ENCODE measurements around the gene EIF4G1. TPM values are rescaled to one million over a fixed set of nuclear protein-coding genes. Genes with fewer than 3 reads are reported as not detected.

The EIF4G1 gene
- total RNA-seq, 1 donor, result 234 TPM

GRCh38 chr3:184373422-184373821, 59.0 kb downstream of the EIF4G1 start:
- H3K4me3 ChIP-seq (ENCODE audit: low read depth, low read length), result no peak overlapping the region
- peak; percentile 83 for DNase-seq (ENCODE audit: low read depth)
- TF ChIP-seq, protein P1, sequence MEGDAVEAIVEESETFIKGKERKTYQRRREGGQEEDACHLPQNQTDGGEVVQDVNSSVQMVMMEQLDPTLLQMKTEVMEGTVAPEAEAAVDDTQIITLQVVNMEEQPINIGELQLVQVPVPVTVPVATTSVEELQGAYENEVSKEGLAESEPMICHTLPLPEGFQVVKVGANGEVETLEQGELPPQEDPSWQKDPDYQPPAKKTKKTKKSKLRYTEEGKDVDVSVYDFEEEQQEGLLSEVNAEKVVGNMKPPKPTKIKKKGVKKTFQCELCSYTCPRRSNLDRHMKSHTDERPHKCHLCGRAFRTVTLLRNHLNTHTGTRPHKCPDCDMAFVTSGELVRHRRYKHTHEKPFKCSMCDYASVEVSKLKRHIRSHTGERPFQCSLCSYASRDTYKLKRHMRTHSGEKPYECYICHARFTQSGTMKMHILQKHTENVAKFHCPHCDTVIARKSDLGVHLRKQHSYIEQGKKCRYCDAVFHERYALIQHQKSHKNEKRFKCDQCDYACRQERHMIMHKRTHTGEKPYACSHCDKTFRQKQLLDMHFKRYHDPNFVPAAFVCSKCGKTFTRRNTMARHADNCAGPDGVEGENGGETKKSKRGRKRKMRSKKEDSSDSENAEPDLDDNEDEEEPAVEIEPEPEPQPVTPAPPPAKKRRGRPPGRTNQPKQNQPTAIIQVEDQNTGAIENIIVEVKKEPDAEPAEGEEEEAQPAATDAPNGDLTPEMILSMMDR (IDR thresholded peaks at IDR 0.05; ENCODE audit: insufficient read depth, low read length), result no peak

DNA sequence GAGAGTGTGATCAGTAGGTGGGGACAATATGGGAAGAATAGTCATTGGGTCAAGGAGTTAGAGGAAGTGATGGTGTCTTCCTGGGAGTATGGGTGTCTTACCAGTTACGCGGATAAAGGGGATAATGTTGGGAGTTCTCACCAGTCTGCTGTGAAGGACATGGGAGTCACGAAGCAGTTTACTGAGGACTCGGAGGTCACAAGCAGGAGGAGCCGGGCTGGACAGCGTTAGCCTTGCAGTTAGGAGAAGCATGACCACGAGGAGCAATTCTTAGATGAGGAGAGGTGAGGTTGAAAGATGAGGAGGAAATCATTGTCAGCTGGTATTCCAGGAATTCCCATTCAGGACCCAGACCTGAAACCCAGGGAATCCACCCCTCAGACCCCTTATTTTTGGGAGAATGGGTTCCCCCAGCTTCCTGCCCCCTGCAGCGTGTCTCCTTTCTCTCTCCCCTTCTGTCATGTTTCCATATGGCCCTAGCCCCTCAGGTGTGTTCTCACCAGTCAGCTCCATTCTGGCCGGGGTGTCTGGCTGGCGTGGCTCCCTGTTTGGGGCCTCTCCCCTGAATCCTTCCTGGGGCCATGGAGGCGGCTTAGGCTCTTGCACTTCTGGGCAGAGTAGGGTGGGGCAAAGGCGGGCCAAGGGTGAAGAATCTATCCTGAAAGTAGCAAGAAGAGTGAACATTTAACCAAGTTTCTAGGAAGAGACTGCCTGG, 61.5 kb downstream of the EIF4G1 start:
- no peak for DNase-seq (ENCODE audit: low read depth)
- TF ChIP-seq, protein P1 (IDR thresholded peaks at IDR 0.05; ENCODE audit: insufficient read depth, low read length), result no peak
- H3K4me3 ChIP-seq (ENCODE audit: low read depth, low read length), result no peak overlapping the region

DNA sequence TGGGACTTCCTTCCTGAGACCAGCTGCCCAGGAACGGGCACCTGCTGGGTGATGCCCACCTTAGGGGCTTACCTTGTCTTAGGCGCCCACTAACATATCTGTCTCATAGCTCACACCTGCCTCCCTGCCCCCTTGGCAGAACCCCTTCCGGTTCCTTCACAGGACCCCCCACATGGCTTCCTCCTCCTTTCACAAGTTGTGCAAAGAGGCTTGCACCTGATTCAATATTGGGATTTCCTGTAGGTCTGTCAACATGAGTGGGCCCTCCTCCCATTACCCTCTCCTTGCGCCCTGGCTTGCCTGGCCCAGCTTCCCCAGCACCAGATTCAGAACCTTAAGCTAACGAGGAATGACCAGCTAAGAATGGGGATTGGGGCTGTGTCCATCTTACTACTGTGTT, 63.0 kb downstream of the EIF4G1 start:
- no peak for DNase-seq (ENCODE audit: low read depth)
- no peak overlapping the region for H3K4me3 ChIP-seq (ENCODE audit: low read depth, low read length)
- TF ChIP-seq, protein P1 (IDR thresholded peaks at IDR 0.05; ENCODE audit: insufficient read depth, low read length), result no peak

- DNase-seq (ENCODE audit: low read depth), result no peak
- H3K4me3 ChIP-seq (ENCODE audit: low read depth, low read length), result no peak within 1 kb of the TSS
- TF ChIP-seq, protein P1 (IDR thresholded peaks at IDR 0.05; ENCODE audit: insufficient read depth, low read length), result no peak
Measured at GRCh38 chr3:184377882-184378445, 63.6 kb downstream of the EIF4G1 start, which contains the start of gene THPO. Gene THPO (minus strand): TSS chr3:184378207. CDS start chr3:184376259, 1,948 bp downstream.

DNA sequence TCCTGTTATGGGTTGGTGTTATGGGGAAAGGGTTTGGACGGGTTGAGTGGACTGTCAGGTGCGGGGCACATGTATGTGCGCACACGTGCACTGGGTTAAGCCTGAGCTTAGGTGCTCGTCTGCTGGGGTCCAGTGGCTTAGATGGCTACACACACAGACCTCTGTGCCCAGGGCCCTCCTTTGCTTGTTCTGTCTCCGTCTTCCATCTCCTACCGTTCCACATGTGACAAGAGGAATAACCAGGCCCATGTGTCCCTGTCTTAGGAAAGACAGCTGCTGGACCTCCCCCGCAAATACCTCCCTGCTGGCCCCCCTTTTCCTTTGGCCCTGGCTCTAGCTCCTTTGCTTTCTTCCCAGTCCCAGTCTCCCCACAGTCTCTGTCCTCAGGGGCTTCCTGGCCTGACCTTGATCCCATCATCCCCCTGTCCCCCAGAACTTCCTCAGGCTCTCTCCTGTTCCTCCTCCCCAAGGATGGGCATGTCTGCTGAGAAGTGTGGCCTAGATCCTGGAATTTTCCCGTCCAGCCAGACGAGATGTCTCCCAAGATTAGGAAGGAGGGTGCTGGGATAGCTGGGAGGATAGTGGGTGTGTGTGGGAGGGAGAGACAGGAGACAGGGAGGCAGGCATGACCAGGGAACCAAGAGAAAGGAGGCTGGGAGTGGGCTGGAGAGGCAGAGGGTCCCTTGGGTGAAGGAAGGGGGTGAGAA, 64.4 kb downstream of the EIF4G1 start:
- DNase-seq (ENCODE audit: low read depth), result no peak
- H3K4me3 ChIP-seq (ENCODE audit: low read depth, low read length), result no peak overlapping the region
- TF ChIP-seq, protein P1 (IDR thresholded peaks at IDR 0.05; ENCODE audit: insufficient read depth, low read length), result no peak

GRCh38 chr3:184379358-184380184, 65.2 kb downstream of the EIF4G1 start, which contains the start of gene CHRD:
Gene CHRD (plus strand): TSS chr3:184380054. CDS start chr3:184380319, 265 bp downstream.
- peak within 1 kb of the TSS; percentile 49 for H3K4me3 ChIP-seq (ENCODE audit: low read depth, low read length)
- no peak for DNase-seq (ENCODE audit: low read depth)
- TF ChIP-seq, protein P1 (IDR thresholded peaks at IDR 0.05; ENCODE audit: insufficient read depth, low read length), result no peak

Measured in fibroblast of the aortic adventitia (primary cell).